SK-N-SH (cell line): ENCODE data around the gene ATL3. TPM values are rescaled to one million over a fixed set of nuclear protein-coding genes. Genes with fewer than 3 reads are reported as not detected.
"Not testable (repeated sequence)": the region's sequence is repeated elsewhere in the genome, so short reads cannot be mapped to it uniquely, and the experiment has no call there.

ENCODE experiments used
- CTCF ChIA-PET: fragments of 300-600, 350-600 bp; formaldehyde crosslinking; extraction: SDS; loops from one replicate; lab custom pipeline; 2021; lab: Yijun Ruan, JAX
- POLR2A ChIA-PET: fragments of 350-600 bp; sonication (Branson Sonifier 250); formaldehyde crosslinking; extraction: SDS; loops from one replicate; lab custom pipeline; 2020; ENCODE audit warnings: antibody characterized with exemption, inconsistent platforms; lab: Yijun Ruan, JAX
- DNase-seq: peaks from one replicate; pipeline ENCODE4 v3.0.0; 2012
- H2AFZ ChIP-seq: fragments of 200-600 bp; sonication (generic); 2 replicates; pipeline ENCODE4 v1.8.1; 2016; ENCODE audit warnings: antibody characterized with exemption, mild to moderate bottlenecking, low read depth
- H3F3A ChIP-seq: fragments of 200-600 bp; sonication (generic); replicated peaks from 2 replicates; pipeline ENCODE3; 2016; ENCODE audit warnings: antibody characterized with exemption, mild to moderate bottlenecking; ENCODE audit not compliant: insufficient read depth
- H3K27ac ChIP-seq, 2 experiments: fragments of 200-500 bp in 1 of 2; fragments of 200-600 bp in 1 of 2; sonication (Bioruptor generic) in 1 of 2; sonication (generic), shearing (Covaris generic) in 1 of 2; 2 replicates each; pipeline versions ENCODE4 v1.5.1 to v1.6.1; 2014 to 2016; ENCODE audit warnings: low read depth in 2 of 2, inconsistent platforms in 1 of 2, low read length in 1 of 2, mild to moderate bottlenecking in 1 of 2, mixed read lengths in 1 of 2
- H3K27me3 ChIP-seq: fragments of 200-600 bp; sonication (generic), shearing (Covaris generic); 2 replicates; pipeline ENCODE4 v1.6.1; 2016; ENCODE audit warnings: mixed run types; ENCODE audit not compliant: insufficient read depth
- H3K36me3 ChIP-seq, 2 experiments: fragments of 200-500 bp in 1 of 2; fragments of 200-600 bp in 1 of 2; sonication (Bioruptor generic) in 1 of 2; sonication (generic) in 1 of 2; replicated peaks in 1 of 2; 2 replicates each; pipeline versions ENCODE3 to v1.5.1; 2014 to 2016; ENCODE audit warnings: low read length in 1 of 2, mild to moderate bottlenecking in 1 of 2; ENCODE audit not compliant: insufficient read depth in 2 of 2, control insufficient read depth in 1 of 2
- H3K4me1 ChIP-seq, 2 experiments: fragments of 200-500 bp in 1 of 2; fragments of 200-600 bp in 1 of 2; sonication (Bioruptor generic) in 1 of 2; sonication (generic), shearing (Covaris generic) in 1 of 2; 2 replicates each; pipeline versions ENCODE4 v1.5.1 to v1.6.1; 2014 to 2016; ENCODE audit warnings: low read depth in 1 of 2, low read length in 1 of 2, mixed run types in 1 of 2; ENCODE audit not compliant: insufficient read depth in 2 of 2, control insufficient read depth in 1 of 2
- H3K4me2 ChIP-seq: fragments of 200-600 bp; sonication (generic), shearing (Covaris generic); 2 replicates; pipeline ENCODE4 v1.6.1; 2017; ENCODE audit warnings: mixed run types
- H3K4me3 ChIP-seq, 2 experiments: fragments of 200-500 bp in 1 of 2; fragments of 200-600 bp in 1 of 2; sonication (Bioruptor generic) in 1 of 2; sonication (generic), shearing (Covaris generic) in 1 of 2; 2 replicates each; pipeline versions ENCODE4 v1.5.1 to v1.8.1; 2014 to 2016; ENCODE audit warnings: low read depth in 2 of 2, inconsistent platforms in 1 of 2, low read length in 1 of 2, mild to moderate bottlenecking in 1 of 2, mixed read lengths in 1 of 2, moderate library complexity in 1 of 2
- H3K79me2 ChIP-seq: fragments of 200-600 bp; sonication (generic); 2 replicates; pipeline ENCODE4 v1.8.1; 2017; ENCODE audit warnings: mild to moderate bottlenecking; ENCODE audit not compliant: insufficient read depth
- H3K9ac ChIP-seq: fragments of 200-600 bp; sonication (generic); 2 replicates; pipeline ENCODE4 v1.6.1; 2017; ENCODE audit warnings: mixed run types
- H3K9me2 ChIP-seq: fragments of 200-600 bp; sonication (generic); 2 replicates; pipeline ENCODE4 v1.6.1; 2017; ENCODE audit warnings: mixed run types
- H3K9me3 ChIP-seq: fragments of 200-600 bp; sonication (generic); 2 replicates; pipeline ENCODE4 v1.6.1; 2017; ENCODE audit warnings: mixed run types, mild to moderate bottlenecking, moderate library complexity
- H4K20me1 ChIP-seq: fragments of 200-600 bp; sonication (generic); 2 replicates; pipeline ENCODE4 v1.6.1; 2017; ENCODE audit warnings: mild to moderate bottlenecking, mixed run types; ENCODE audit not compliant: insufficient read depth
- ELF1 ChIP-seq: IDR thresholded peaks from 2 replicates; pipeline ENCODE4 v1.4.0; 2012
- EP300 ChIP-seq, 2 experiments: IDR thresholded peaks; 2 replicates each; pipeline versions ENCODE4 v1.4.0 to v1.6.1; 2012; ENCODE audit warnings: borderline replicate concordance in 1 of 2, low read depth in 1 of 2, low read length in 1 of 2
- FOXM1 ChIP-seq: IDR thresholded peaks from 2 replicates; pipeline ENCODE4 v1.4.0; 2012; ENCODE audit warnings: low read depth, mild to moderate bottlenecking
- GABPA ChIP-seq: IDR thresholded peaks from 2 replicates; pipeline ENCODE4 v1.4.0; 2012; ENCODE audit warnings: low read depth, mild to moderate bottlenecking
- JUND ChIP-seq: IDR thresholded peaks from 2 replicates; pipeline ENCODE4 v1.4.0; 2012
- MEF2A ChIP-seq: IDR thresholded peaks from 2 replicates; pipeline ENCODE4 v1.4.0; 2012; ENCODE audit warnings: low read depth, borderline replicate concordance
- MXI1 ChIP-seq: IDR thresholded peaks from 2 replicates; pipeline ENCODE4 v1.6.1; 2012; ENCODE audit warnings: mild to moderate bottlenecking, low read depth, low read length, improper control_type of control experiment
- NRF1 ChIP-seq: IDR thresholded peaks from 2 replicates; pipeline ENCODE4 v1.6.1; 2012; ENCODE audit warnings: low read depth, mild to moderate bottlenecking, low read length
- POLR2AphosphoS5 ChIP-seq: IDR thresholded peaks from 2 replicates; pipeline ENCODE4 v1.6.1; 2012; ENCODE audit warnings: low read depth, low read length
- RAD21 ChIP-seq: IDR thresholded peaks from 2 replicates; pipeline ENCODE4 v1.6.1; 2012; ENCODE audit warnings: mild to moderate bottlenecking, low read length
- RFX5 ChIP-seq: IDR thresholded peaks from 2 replicates; pipeline ENCODE4 v1.6.1; 2012; ENCODE audit warnings: mild to moderate bottlenecking, improper control_type of control experiment, low read length
- TCF12 ChIP-seq: IDR thresholded peaks from 2 replicates; pipeline ENCODE4 v1.4.0; 2012
- TEAD4 ChIP-seq: IDR thresholded peaks from 2 replicates; pipeline ENCODE4 v1.4.0; 2012; ENCODE audit warnings: mild to moderate bottlenecking, borderline replicate concordance; ENCODE audit not compliant: insufficient read depth
- WGBS: methylation state at CpG from one replicate; pipeline ENCODE4 v1.1.6; 2017; ENCODE audit warnings: low lambda C conversion rate; 5-methylcytosine and 5-hydroxymethylcytosine counted together
- polyA plus RNA-seq, 3 experiments: library from polyadenylated mRNA; depleted of rRNA; stranded (reverse); fragments of >200 nt; gene quantifications; 2 replicates each; pipeline ENCODE4 v1.2.3, GENCODE V29; 2012
- TF ChIP-seq, protein P1 (sequence below): fragments of 150-350 bp; IDR thresholded peaks from 2 replicates; pipeline ENCODE4 v1.6.1; 2017; ENCODE audit warnings: antibody characterized with exemption, low read length, low read depth, borderline replicate concordance
- TF ChIP-seq, protein P2 (sequence below): IDR thresholded peaks from 2 replicates; pipeline ENCODE4; 2012
- TF ChIP-seq, protein P3 (sequence below): IDR thresholded peaks from 2 replicates; pipeline ENCODE4 v1.4.0; 2012; ENCODE audit warnings: low read depth
- TF ChIP-seq, protein P4 (sequence below): IDR thresholded peaks from 2 replicates; pipeline ENCODE4 v1.4.0; 2012; ENCODE audit warnings: low read depth, borderline replicate concordance

Gene ATL3
- polyA plus RNA-seq, 1 of the 3 experiments (the other 2 are of a cell fraction), result 13.1 TPM

DNA sequence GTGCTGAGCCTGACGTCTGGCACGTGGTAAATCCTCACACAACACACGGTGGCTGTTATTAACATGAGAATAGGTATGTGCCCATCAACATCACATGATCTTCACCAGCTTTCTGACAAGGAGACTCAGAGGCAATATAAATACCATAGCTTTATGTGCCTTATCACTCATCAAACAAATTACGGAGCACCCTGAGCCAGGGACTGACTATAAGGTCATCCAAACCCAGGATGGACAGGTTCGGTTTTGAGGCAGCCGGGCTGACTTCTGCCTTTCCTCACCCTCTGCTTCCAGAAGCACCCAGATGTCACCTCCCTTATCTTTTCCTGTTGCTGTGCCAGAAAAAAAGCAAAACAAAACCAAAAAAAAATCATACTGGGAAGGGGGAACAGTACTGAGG lies 51.2 kb downstream of the ATL3 start (continued):
- TF ChIP-seq RFX5 (no peak), TCF12 (no peak), MEF2A (no peak), POLR2AphosphoS5 (no peak), RAD21 (no peak), GABPA (no peak), ELF1 (no peak)
- TF ChIP-seq, protein P1, sequence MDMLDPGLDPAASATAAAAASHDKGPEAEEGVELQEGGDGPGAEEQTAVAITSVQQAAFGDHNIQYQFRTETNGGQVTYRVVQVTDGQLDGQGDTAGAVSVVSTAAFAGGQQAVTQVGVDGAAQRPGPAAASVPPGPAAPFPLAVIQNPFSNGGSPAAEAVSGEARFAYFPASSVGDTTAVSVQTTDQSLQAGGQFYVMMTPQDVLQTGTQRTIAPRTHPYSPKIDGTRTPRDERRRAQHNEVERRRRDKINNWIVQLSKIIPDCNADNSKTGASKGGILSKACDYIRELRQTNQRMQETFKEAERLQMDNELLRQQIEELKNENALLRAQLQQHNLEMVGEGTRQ, result no peak
- TF ChIP-seq, protein P2, sequence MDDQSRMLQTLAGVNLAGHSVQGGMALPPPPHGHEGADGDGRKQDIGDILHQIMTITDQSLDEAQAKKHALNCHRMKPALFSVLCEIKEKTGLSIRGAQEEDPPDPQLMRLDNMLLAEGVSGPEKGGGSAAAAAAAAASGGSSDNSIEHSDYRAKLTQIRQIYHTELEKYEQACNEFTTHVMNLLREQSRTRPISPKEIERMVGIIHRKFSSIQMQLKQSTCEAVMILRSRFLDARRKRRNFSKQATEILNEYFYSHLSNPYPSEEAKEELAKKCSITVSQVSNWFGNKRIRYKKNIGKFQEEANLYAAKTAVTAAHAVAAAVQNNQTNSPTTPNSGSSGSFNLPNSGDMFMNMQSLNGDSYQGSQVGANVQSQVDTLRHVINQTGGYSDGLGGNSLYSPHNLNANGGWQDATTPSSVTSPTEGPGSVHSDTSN, result no peak
- TF ChIP-seq, protein P3, sequence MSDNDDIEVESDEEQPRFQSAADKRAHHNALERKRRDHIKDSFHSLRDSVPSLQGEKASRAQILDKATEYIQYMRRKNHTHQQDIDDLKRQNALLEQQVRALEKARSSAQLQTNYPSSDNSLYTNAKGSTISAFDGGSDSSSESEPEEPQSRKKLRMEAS, result no peak

DNA sequence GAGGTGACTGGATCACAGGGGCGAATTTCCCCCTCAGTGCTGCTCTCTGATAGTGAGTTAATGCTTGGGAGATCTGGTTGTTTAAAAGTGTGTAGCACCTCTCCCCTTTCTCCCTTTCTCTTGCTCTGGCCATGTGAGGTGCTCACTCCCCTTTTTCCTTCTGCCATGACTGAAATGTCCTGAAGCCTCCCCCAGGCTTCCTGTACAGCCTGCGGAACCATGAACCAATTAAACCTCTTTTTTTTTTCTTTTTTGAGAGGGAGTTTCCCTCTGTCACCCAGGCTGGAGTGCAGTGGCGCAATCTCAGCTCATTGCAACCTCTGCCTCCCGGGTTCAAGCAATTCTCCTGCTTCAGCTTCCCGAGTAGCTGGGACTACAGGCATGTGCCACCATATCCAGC lies 53.5 kb downstream of the ATL3 start:
- H3K9me2 ChIP-seq, H3K4me2 ChIP-seq, H3K36me3 ChIP-seq, H3K27ac ChIP-seq, H3F3A ChIP-seq, H3K9ac ChIP-seq, H3K9me3 ChIP-seq, POLR2A ChIA-PET, H3K4me1 ChIP-seq, H2AFZ ChIP-seq, H3K27me3 ChIP-seq, H4K20me1 ChIP-seq, H3K79me2 ChIP-seq, H3K4me3 ChIP-seq, DNase-seq: not testable (repeated sequence)
- CTCF ChIA-PET, result interaction anchor here (0.6 kb wide), 1 partner anchor 477 kb away, joined by 3 read pairs; no protein-coding TSS in a partner anchor
- WGBS, result 94% methylated on average over 5 of the region's 5 CpGs

DNA sequence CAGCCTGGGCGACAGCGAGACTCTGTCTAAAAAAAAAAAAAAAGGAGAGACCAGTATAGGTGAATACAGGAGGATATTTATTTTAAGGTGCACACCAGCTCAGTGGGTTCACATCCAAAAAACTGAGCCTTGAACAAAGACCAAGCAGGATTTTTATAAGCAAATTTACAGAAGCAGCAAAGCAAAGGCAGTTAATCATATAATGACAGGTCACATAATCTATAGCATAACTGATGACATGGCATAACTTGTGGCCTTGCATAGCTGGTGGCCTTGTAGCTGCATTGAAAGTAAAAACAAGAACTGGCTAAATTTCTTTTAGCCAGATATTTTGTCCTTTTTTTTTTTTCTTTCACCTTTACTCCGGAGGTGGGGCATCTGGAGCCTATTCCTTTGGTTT lies 54.2 kb downstream of the ATL3 start:
- TF ChIP-seq NRF1, result no peak
- no peak for TF ChIP-seq FOXM1
- TF ChIP-seq POLR2AphosphoS5, result no peak
- no peak for TF ChIP-seq JUND
- TF ChIP-seq, protein P4, sequence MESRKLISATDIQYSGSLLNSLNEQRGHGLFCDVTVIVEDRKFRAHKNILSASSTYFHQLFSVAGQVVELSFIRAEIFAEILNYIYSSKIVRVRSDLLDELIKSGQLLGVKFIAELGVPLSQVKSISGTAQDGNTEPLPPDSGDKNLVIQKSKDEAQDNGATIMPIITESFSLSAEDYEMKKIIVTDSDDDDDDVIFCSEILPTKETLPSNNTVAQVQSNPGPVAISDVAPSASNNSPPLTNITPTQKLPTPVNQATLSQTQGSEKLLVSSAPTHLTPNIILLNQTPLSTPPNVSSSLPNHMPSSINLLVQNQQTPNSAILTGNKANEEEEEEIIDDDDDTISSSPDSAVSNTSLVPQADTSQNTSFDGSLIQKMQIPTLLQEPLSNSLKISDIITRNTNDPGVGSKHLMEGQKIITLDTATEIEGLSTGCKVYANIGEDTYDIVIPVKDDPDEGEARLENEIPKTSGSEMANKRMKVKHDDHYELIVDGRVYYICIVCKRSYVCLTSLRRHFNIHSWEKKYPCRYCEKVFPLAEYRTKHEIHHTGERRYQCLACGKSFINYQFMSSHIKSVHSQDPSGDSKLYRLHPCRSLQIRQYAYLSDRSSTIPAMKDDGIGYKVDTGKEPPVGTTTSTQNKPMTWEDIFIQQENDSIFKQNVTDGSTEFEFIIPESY, result no peak
- no peak for TF ChIP-seq MXI1
- no peak for TF ChIP-seq ELF1
- TF ChIP-seq, protein P2, result no peak
- TF ChIP-seq TEAD4, result no peak
- no peak for TF ChIP-seq RAD21
- TF ChIP-seq EP300 (IDR thresholded peaks at IDR 0.05; ENCODE audit: borderline replicate concordance in 1 of 2, low read depth in 1 of 2, low read length in 1 of 2), result no peak
- Histone ChIP-seq H3K4me2 (no peak overlapping the region), H3K9ac (no peak overlapping the region), H3K9me3 (no peaks in the 10 kb centered on the region), H3K9me2 (no peaks in the 10 kb centered on the region), H3K36me3 (no peaks in the 10 kb centered on the region), H3K4me1 (peaks cover 0 to 2% of the 10 kb centered on the region in 2 experiments; a peak in 2 of 4 replicates), H4K20me1 (no peaks in the 10 kb centered on the region), H3K79me2 (no peaks in the 10 kb centered on the region), H3K27me3 (no peaks in the 10 kb centered on the region), H3K27ac (no peak overlapping the region), H3K4me3 (no peak overlapping the region), H3F3A (peaks cover 3% of the 10 kb centered on the region), H2AFZ (no peak overlapping the region)
- 98% methylated on average over 3 of the region's 3 CpGs for WGBS
- CTCF ChIA-PET, result interaction anchor here (0.6 to 1.5 kb wide), 2 partner anchors 18 to 477 kb away, joined by 3 to 5 read pairs; no protein-coding TSS in a partner anchor
- no peak for DNase-seq
- POLR2A ChIA-PET, result no interaction called here
